Heart right ventricle (tissue), 16 donors: ENCODE data around the gene PCDHGA9. TPM values are rescaled to one million over a fixed set of nuclear protein-coding genes. Genes with fewer than 3 reads are reported as not detected.

Source experiments
- ATAC-seq, 8 donors: fragments of 200-7000 bp; cut with Tn5 transposase; one replicate each; pipeline ENCODE4 v1.9.1; 2020; ENCODE audit warnings: mild to moderate bottlenecking in 8 of 8, moderate library complexity in 8 of 8, moderate number of reproducible peaks in 1 of 8
- DNase-seq, 2 donors: peaks; one replicate each; pipeline ENCODE4 v3.0.0-alpha.2; 2020
- H3K27ac ChIP-seq, 10 donors: fragments of 200-600 bp; sonication (generic) in 2 of 10; one replicate each; pipeline versions ENCODE4 v1.5.0 to v1.8.0; 2020 to 2022; ENCODE audit warnings: mild to moderate bottlenecking in 3 of 10
- H3K27me3 ChIP-seq, 7 donors: fragments of 200-600 bp; one replicate each; pipeline ENCODE4 v1.8.0; 2021 to 2022; ENCODE audit warnings: mild to moderate bottlenecking in 2 of 7
- H3K36me3 ChIP-seq, 9 donors: fragments of 200-600 bp; sonication (generic) in 1 of 9; one replicate each; pipeline versions ENCODE4 v1.5.0 to v1.8.0; 2020 to 2022; ENCODE audit warnings: mild to moderate bottlenecking in 2 of 9
- H3K4me1 ChIP-seq, 9 donors: fragments of 200-600 bp; sonication (generic) in 1 of 9; one replicate each; pipeline versions ENCODE4 v1.5.0 to v1.8.0; 2020 to 2022; ENCODE audit warnings: mild to moderate bottlenecking in 4 of 9
- H3K4me3 ChIP-seq, 10 donors: fragments of 200-600 bp; sonication (generic) in 2 of 10; one replicate each; pipeline versions ENCODE4 v1.5.0 to v1.8.0; 2020 to 2022; ENCODE audit warnings: mild to moderate bottlenecking in 7 of 10, moderate library complexity in 2 of 10
- H3K9me3 ChIP-seq, 11 donors: fragments of 200-600 bp in 10 of 11; sonication (generic) in 2 of 11; one replicate each; pipeline versions ENCODE4 v1.5.0 to v1.8.0; 2013 to 2022; ENCODE audit warnings: mild to moderate bottlenecking in 2 of 11, control low read depth in 1 of 11, moderate library complexity in 1 of 11
- WGBS, 2 donors: extraction: QIAGEN DNeasy Blood & Tissue Kit; methylation state at CpG; one replicate each; pipeline ENCODE4 v1.1.7; 2013; ENCODE audit warnings: inconsistent platforms in 1 of 2; 5-methylcytosine and 5-hydroxymethylcytosine counted together
- intact Hi-C, 10 donors: fragments of 100-400 bp; cut with DNase I; formaldehyde crosslinking; loops; one replicate each; pipeline versions ENCODE4 v1.11.1 to v1.14.2; 2022
- polyA plus RNA-seq, 2 donors: library from polyadenylated mRNA; stranded (reverse); fragments of 200-250 nt; gene quantifications; one replicate each; pipeline ENCODE4 v1.2.3, GENCODE V29; 2013
- total RNA-seq, 10 donors: library from RNA; stranded (reverse); fragmentation: NEBNext Ultra II Directional in 3 of 10; extraction: Animal tissue kit (Norgen Biotek cat#: 25700) in 3 of 10; gene quantifications; one replicate each; pipeline versions ENCODE4 v1.2.1 to v1.2.4, GENCODE V29; 2021 to 2023
- TF ChIP-seq, protein P1 (sequence below), 9 donors: fragments of 200-600 bp; sonication (generic) in 2 of 9; IDR thresholded peaks; one replicate each; pipeline versions ENCODE4 v1.5.0 to v1.8.0; 2021 to 2022; ENCODE audit warnings: antibody characterized with exemption in 9 of 9, mild to moderate bottlenecking in 5 of 9, moderate library complexity in 1 of 9
- donor health status: Arrhythmogenic right ventricular cardiomyopathy.
- donor health status: ischemic (EF 13 %, LVEDD 7.1; RV severe dilation, severe dysfunction).
- donor health status: healthy with polysubstance abuse.
- donor health status: DM: no; HTN: yes; CAD: no.
- donor health status: DM: no; HTN: no; CAD: no.
- donor health status: ischemic (EF 25% LVEDD 6.9; RV normal size, moderate dysfunction).
- donor health status: ischemic (EF 25% LVEDD 5.7; RV mildly dilated, moderate dysfunction).
- donor health status: healthy.
- donor health status: DM: yes; HTN: yes; CAD: no.
- donor health status: Ischemic cardiomyopathy.
- donor health status: ischemic (EF 35%, LVEDD 5.7; RV mildly dilated, moderate dysfunction).
- donor health status: nonischemic (EF 11% LVEDD 7.7; RV severe dilation, severe dysfunction).
- donor health status: DM: yes; HTN: yes; CAD: no.
- donor health status: PGD.
- donor health status: ischemic (EF 29% LVEDD 5.4; RV normal size, mild dysfunction).
- donor health status: nonischemic (EF 23%, LVEDD 6.1; RV moderate dilation, normal function).

The PCDHGA9 gene
- total and polyA plus RNA-seq, 12 donors = 0.55 to 8.3 (median 6.0) TPM

DNA sequence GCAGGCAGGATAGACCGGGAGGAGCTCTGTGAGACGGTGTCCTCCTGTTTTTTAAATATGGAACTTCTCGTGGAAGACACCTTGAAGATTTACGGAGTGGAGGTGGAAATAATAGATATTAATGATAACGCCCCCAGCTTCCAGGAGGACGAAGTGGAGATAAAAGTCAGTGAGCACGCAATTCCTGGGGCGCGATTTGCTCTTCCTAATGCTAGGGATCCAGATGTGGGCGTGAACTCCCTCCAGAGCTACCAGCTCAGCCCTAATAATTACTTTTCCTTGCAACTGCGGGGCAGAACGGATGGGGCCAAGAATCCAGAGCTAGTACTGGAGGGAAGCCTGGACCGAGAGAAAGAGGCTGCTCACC, 18.9 kb downstream of the PCDHGA9 start:
- Histone ChIP-seq H3K36me3 (peaks cover 0 to 52% (median 0%) of the 10 kb centered on the region in 9 donors), H3K9me3 (peaks cover 0 to 100% (median 69%) of the 10 kb centered on the region in 11 donors), H3K4me3 (peak overlapping the region in 8 of 10 donors; percentile 11 to 42 (median 36)), H3K27ac (no peak overlapping the region), H3K27me3 (peaks cover 0 to 99% (median 0%) of the 10 kb centered on the region in 7 donors), H3K4me1 (peaks cover 0 to 25% (median 6%) of the 10 kb centered on the region in 9 donors)
- ATAC-seq (no peak), DNase-seq (no peak)
- intact Hi-C loops = loop anchor here in 4 of 10 donors (2.0 to 10.0 kb wide), 4 partner anchors 55 to 103 kb away; partner anchors contain the start of gene PCDHGA3 (in 1 of the 4)
- 27 to 32% methylated on average over 13 of the region's 13 CpGs for WGBS, 2 donors
- TF ChIP-seq, protein P1, sequence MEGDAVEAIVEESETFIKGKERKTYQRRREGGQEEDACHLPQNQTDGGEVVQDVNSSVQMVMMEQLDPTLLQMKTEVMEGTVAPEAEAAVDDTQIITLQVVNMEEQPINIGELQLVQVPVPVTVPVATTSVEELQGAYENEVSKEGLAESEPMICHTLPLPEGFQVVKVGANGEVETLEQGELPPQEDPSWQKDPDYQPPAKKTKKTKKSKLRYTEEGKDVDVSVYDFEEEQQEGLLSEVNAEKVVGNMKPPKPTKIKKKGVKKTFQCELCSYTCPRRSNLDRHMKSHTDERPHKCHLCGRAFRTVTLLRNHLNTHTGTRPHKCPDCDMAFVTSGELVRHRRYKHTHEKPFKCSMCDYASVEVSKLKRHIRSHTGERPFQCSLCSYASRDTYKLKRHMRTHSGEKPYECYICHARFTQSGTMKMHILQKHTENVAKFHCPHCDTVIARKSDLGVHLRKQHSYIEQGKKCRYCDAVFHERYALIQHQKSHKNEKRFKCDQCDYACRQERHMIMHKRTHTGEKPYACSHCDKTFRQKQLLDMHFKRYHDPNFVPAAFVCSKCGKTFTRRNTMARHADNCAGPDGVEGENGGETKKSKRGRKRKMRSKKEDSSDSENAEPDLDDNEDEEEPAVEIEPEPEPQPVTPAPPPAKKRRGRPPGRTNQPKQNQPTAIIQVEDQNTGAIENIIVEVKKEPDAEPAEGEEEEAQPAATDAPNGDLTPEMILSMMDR (IDR thresholded peaks at IDR 0.05) = no peak

DNA sequence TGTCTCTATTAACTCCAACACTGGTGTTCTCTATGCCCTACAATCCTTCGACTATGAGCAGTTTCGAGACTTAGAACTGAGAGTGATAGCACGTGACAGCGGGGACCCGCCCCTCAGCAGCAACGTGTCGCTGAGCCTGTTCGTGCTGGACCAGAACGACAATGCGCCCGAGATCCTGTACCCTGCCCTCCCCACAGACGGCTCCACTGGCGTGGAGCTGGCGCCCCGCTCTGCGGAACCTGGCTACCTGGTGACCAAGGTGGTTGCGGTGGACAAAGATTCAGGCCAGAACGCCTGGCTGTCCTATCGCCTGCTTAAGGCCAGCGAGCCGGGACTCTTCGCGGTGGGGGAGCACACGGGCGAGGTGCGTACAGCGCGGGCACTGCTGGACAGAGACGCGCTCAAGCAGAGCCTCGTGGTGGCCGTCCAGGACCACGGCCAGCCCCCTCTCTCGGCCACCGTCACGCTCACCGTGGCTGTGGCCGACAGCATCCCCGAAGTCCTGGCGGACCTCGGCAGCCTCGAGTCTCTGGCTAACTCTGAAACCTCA, 20.2 kb downstream of the PCDHGA9 start:
- intact Hi-C loops = loop anchor here in 3 of 10 donors (5.0 to 10.0 kb wide), 3 partner anchors 81 to 102 kb away; partner anchors contain the start of gene PCDHGA3 (in 1 of the 3)
- no peak overlapping the region for H3K4me3 ChIP-seq
- peaks cover 0 to 65% (median 0%) of the 10 kb centered on the region in 9 donors for H3K36me3 ChIP-seq
- DNase-seq (no peak), ATAC-seq (no peak)
- 31 to 35% methylated on average over 42 of the region's 42 CpGs for WGBS, 2 donors
- H3K4me1 ChIP-seq = peaks cover 0 to 20% (median 6%) of the 10 kb centered on the region in 9 donors
- H3K27me3 ChIP-seq = peaks cover 0 to 99% (median 0%) of the 10 kb centered on the region in 7 donors
- H3K9me3 ChIP-seq = peaks cover 0 to 100% (median 82%) of the 10 kb centered on the region in 11 donors
- no peak overlapping the region for H3K27ac ChIP-seq
- TF ChIP-seq, protein P1 (IDR thresholded peaks at IDR 0.05) = no peak

DNA sequence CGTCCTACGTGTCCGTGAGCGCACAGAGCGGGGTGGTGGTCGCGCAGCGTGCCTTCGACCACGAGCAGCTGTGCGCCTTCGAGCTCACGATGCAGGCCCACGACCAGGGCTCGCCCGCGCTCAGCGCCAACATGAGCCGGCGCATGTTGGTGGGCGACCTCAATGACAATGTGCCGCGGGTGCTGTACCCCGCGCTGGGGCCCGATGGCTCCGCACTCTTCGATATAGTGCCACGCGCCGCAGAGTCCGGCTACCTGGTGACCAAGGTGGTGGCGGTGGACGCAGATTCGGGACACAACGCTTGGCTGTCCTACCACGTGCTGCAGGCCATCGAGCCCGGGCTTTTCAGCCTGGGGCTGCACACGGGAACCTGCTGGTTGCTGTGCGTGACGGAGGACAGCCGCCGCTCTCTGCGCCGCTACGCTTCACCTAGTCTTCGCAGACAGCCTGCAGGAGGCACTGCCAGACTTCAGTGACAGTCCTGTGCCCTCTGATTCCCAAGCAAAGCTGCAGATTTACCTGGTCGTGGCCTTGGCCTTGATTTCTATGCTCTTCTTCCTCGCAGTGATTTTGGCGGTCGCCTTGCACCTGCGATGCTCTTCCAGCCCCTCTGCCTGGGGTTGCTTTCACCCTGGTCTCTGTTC, 25.3 kb downstream of the PCDHGA9 start:
- intact Hi-C loops = loop anchor here in 2 of 10 donors (5.0 to 10.0 kb wide), 2 partner anchors 94 to 97 kb away; no protein-coding TSS in a partner anchor
- 54 to 55% methylated on average over 53 of the region's 53 CpGs for WGBS, 2 donors
- Histone ChIP-seq H3K9me3 (peaks cover 0 to 100% (median 77%) of the 10 kb centered on the region in 11 donors), H3K27me3 (peaks cover 0 to 98% (median 0%) of the 10 kb centered on the region in 7 donors), H3K27ac (no peak overlapping the region), H3K4me3 (no peak overlapping the region), H3K36me3 (peaks cover 0 to 60% (median 0%) of the 10 kb centered on the region in 9 donors), H3K4me1 (peaks cover 0 to 22% (median 0%) of the 10 kb centered on the region in 9 donors)
- TF ChIP-seq, protein P1 (IDR thresholded peaks at IDR 0.05) = no peak
- DNase-seq (no peak), ATAC-seq (peak in 1 of 8 donors; percentile 18)

DNA sequence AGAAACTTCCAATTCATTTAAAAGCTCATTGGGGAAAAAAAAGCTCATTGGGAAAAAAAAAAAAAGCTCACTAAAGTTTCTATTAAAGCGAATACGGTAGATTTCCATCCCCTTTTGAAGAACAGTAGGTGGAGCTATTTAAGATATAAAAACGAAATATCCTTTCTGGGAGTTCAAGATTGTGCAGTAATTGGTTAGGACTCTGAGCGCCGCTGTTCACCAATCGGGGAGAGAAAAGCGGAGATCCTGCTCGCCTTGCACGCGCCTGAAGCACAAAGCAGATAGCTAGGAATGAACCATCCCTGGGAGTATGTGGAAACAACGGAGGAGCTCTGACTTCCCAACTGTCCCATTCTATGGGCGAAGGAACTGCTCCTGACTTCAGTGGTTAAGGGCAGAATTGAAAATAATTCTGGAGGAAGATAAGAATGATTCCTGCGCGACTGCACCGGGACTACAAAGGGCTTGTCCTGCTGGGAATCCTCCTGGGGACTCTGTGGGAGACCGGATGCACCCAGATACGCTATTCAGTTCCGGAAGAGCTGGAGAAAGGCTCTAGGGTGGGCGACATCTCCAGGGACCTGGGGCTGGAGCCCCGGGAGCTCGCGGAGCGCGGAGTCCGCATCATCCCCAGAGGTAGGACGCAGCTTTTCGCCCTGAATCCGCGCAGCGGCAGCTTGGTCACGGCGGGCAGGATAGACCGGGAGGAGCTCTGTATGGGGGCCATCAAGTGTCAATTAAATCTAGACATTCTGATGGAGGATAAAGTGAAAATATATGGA, 27.9 kb downstream of the PCDHGA9 start, which contains the start of gene PCDHGA12:
Gene PCDHGA12, plus strand, starts transcription at position 176 of the 782 bp plus-strand sequence. Its CDS starts 253 bp downstream, at position 429.
- TF ChIP-seq, protein P1 (IDR thresholded peaks at IDR 0.05) = peak; percentile 6 to 69 (median 60)
- peak in 1 of 2 donors; percentile 69 for DNase-seq
- Histone ChIP-seq H3K27me3 (peaks cover 0 to 78% (median 0%) of the 10 kb centered on the region in 7 donors), H3K9me3 (peaks cover 0 to 100% (median 79%) of the 10 kb centered on the region in 11 donors), H3K4me3 (peak within 1 kb of the TSS in 9 of 10 donors; percentile 24 to 52 (median 40)), H3K27ac (peak within 1 kb of the TSS in 7 of 10 donors; percentile 5 to 52 (median 31)), H3K36me3 (peaks cover 0 to 49% (median 0%) of the 10 kb centered on the region in 9 donors), H3K4me1 (peaks cover 0 to 22% (median 0%) of the 10 kb centered on the region in 9 donors)
- intact Hi-C loops = loop anchor here in 6 of 10 donors (2.0 to 5.0 kb wide), 4 partner anchors 92 to 130 kb away; no protein-coding TSS in a partner anchor
- 22 to 32% methylated on average over 33 of the region's 33 CpGs for WGBS, 2 donors
- ATAC-seq = peak; percentile 69 to 92 (median 90)
